ENCODE measurements around the gene CPNE6.
"Not testable (repeated sequence)": the region's sequence is repeated elsewhere in the genome, so short reads cannot be mapped to it uniquely, and the experiment has no call there.

Gene CPNE6

DNA sequence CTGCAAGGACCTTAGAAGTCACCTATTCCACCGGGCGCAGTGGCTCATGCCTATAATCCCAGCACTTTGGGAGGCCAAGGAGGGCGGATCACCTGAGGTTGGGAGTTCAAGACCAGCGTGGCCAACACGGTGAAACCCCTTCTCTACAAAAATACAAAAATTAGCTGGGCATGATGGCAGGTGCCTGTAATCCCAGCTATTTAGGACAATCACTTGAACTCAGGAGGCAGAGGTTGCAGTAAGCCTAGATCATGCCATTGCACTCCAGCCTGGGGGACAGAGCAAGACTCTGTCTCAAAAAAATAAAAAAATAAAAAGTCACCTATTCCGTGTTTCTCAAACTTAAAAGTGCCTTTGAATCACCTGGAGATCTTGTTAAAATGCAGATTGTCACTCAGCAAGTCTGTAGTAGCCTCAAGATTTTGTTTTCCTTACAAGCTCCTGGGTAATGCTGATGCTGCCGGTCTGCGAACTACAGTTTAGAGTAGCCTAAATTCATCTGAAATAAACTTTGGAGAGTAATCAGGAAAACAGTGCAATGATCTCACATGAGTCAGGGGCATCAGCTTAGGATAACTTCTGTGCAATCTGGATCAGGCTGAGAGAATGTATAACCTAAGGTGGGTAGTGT, 34.4 kb downstream of the CPNE6 start:
- not testable (repeated sequence) for DNase-seq (ENCODE audit: low read depth in 2 of 2)

DNA sequence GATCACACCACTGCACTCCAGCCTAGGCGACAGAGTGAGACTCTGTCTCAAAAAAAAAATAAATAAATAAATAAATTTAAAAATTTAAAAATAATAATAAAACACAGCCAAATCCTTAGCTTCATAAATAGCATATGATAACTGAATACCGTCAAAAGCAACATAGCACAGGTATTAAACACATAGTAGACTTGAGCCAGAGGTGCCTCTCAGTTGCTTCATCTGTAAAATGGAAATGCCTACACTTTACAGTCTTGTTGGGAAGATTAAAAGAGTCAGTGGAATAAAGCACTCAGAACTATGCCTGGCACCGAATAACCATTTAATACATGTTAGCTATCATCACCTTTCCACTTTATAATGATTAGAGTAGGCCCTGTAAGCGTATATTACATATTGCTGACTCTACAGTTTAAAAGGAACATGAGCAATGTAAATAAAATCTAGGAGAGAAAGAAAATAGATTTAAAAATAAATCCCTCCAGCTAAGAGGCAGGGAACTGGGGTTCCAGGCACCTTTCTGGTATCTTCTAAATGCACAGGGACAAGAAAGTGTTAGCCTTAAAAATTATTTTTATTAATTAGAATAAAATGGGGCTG, 35.4 kb downstream of the CPNE6 start:
- DNase-seq (ENCODE audit: low read depth in 2 of 2) = no peak

DNA sequence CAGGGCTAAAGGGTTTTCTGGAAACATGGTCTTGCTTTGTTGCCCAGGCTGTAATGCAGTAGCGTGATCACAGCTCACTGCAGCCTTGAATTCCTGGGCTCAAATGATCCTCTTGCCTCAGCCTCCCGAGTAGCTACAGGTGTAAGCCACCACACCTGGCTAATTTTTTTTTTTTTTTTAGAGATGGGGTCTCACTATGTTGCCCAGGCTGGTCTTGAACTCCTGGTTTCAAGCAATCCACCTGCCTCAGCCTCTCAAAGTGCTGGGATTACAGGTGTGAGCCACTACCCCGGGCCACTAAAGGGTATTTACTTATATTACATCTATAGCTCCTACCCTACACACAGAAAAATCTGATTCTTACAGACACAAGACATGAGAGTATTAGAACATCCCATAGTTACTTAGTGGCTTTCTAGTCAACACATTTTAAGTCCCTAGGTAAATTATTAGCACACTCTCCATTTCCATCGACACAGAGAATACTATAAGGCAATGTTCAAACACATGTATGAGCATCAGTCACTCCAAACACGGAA, 37.0 kb downstream of the CPNE6 start:
- no peak for DNase-seq (ENCODE audit: low read depth in 2 of 2)

DNA sequence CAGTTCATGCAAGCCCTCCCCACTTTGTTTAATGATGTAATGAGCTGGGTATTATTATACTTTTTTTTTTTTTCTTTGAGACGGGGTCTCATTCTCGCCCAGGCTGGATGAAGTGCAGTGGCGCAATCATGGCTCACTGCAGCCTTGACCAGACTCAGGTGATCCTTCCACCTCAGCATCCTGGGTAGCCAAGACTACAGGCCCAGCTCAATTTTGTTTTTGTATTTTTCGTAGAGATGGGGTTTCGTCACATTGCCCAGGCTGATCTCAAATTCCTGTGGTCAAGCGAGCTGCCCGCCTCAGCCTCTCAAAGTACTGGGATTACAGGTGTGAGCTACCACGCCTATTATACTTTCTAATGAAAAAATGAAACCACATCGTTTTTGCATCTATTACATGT, 38.7 kb downstream of the CPNE6 start:
- DNase-seq (ENCODE audit: low read depth in 2 of 2) = no peak

DNA sequence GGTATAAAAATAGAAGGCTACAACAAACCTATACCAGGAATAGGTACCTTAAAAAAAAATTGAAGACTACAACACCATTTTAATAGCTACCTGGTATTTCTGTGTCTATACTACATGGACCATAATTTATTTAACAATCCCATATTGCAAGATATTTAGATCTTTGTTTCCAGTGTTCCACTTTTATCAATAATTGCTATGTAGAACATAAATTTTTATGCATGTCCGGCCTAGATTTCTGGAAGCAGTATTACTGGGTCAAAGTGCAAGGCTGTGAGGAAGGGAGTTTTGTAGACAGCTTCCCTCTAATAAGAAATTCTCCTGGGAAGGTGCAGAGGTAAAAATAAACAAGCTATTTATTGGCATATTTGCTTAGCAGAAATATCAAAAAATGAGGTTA, 39.2 kb downstream of the CPNE6 start:
- DNase-seq (ENCODE audit: low read depth in 2 of 2) = no peak

DNA sequence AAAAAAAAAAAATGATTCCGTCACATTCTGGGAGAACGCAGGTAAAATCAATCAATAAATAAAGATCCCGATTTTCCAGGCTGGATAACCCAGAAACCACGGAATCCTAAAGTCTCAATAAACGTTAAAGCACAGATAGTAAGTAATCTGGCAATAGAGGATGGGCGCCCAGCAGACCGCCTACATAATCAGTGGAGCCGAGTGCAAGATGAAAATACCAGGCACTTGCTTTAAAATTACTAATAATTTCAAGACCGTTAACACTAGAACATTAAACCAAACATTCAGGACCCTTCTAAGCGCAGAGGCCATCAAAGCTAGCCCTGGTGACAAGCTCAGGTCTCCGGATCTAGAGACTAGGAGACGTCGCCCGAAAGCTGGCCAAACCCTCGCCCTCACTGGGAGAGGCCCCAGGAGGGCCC, 42.0 kb downstream of the CPNE6 start:
- no peak for DNase-seq (ENCODE audit: low read depth in 2 of 2)

DNA sequence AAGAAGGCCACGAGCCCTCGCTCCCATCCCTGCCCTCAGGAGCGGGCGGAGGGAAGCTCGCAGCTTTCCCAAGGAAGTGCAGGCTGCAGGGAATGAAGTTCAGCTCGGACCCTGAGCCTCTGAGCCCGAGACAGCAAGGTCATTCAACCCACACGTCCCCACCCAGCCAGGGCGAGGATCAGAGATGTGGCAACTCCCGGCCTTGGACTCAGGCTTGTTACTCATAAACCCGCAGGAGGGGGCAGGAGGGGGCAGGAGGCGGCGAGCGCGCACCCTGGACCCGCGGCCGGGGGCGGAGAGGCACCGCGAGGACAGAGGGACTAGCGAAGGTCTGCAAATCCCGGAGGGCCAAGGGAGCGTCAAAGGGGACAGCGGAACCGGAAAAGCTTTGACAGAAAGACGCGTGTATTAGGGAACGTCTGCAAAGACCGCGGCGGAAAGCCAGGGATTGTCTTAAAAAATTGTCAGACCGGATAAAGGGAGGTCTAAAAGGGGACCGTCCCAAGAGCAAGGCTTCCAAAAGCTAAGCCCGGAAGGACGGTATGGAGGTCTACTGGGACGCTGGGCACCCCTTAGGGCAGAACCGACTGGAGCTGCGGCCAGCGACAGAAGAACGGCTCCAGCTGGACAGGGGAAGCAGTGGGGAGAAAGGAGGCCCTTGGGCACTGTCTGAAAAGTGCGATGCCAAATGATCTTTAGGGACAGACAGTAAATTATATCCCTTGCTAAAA, 42.6 kb downstream of the CPNE6 start:
- DNase-seq (ENCODE audit: low read depth in 2 of 2) = peak; percentile 45 to 51

DNA sequence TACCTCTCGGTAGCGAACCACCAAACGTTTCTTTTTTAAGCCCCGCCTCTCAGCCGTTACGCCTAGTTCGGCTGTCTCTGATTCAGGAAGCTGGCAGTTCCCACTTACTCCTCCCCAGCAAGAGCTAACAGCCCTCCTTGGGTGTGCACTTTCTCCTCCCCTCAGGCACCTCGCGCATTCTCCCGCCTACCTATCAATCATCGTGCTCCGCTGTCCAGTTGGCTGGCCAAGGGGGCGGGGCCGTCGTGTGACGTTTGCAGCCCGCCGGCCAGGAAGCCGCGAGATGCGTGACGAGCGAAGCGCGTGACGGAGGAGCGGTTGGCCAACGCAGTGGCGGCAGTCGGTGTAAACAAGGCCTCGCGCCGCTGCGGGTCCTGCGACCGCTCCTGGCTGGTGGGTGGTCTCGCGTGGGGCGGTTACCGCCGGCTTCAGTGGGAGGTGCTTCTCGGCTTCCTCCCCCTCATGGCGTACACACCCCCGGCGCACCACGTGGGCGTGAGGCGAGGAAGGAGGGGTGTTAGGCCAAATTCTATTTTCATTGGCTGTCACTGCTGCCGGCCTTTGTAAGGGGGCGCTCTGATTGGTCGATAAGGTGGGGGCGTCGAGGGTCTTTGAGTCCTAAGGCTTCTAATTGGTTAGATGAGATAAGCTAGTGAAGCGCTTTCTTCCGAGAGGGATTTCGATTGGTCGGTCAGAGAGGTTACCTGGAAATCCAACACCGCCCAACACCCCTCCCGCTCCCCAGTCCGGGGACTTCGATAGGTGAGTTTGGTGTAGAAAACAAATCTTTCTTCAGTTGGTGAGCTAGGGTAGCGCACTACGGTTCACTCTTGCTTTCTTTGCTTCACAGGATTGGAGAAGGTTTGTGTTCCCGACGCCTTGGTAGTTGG, 43.4 kb downstream of the CPNE6 start, which contains the start of the genes DCAF11 and NRL:
TSS of gene DCAF11 (plus strand) at position 246 of the 890 bp plus-strand sequence. CDS start 818 bp downstream, outside the sequence.
TSS of gene NRL (minus strand) at position 418 of the 890 bp plus-strand sequence. CDS start 32,101 bp downstream, outside the sequence.
- peak; percentile 96 to 98 for DNase-seq (ENCODE audit: low read depth in 2 of 2)

DNA sequence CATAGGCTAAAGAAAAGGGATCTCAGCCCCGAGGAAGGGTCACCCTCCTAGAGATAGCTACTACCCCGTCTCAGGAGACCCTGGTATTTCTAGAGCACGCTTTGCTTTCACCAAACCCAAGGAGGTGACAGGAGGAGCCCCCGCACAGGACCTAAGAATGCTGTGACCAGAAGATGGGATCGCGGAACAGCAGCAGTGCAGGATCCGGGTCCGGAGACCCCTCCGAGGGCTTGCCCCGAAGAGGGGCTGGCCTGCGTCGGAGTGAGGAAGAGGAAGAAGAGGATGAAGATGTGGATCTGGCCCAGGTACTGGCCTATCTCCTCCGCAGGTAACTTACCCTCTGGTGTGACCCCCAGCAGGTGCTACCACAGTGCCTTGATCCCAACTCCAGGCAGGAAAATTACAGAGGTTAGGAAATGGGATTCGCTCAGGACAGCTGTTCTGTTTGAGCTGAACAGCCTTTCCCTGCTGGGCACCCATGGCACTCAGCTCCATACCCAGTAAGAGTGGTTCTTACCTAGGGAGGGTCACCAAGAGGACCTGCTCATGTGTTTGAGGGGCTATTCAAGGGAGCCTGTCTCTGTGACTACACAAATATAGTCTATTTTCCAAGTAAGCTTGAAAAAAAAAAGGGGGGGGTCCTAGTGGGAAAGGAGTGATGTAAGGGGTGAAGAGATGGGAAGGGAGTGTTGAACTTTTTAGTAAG, 44.2 kb downstream of the CPNE6 start:
- no peak for DNase-seq (ENCODE audit: low read depth in 2 of 2)

DNA sequence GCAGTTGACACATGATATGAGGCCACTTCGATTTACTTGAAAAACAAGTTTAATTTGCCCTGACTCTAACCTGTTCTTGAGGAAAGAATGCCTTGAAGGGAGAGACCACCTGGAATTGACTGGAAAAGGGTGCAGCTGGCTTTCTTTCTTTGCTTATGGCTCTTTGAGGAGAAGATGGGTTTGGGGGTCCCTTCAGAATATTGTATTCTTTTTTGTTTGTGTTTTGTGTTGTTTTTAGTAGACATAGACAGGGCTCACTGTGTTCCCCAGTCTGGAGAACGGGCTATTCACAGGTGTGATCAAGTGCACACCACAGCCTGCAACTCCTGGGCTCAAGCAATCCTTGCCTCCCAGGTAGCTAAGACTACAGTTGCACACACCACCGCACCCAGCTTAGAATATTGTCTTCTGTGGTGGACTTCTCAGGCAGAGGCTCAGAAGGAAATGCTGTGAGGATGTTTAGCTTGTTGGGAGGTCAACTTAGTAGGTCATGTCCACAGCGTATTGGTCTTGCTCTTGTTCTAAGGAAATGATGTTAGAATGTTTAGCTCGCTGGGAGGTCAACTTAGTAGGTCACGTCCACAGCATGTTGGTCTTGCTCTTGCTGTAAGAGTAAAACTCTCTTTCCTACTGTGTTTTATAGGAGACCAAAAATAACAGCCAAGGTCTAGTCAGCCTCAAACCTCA, 44.9 kb downstream of the CPNE6 start:
- no peak for DNase-seq (ENCODE audit: low read depth in 2 of 2)

DNA sequence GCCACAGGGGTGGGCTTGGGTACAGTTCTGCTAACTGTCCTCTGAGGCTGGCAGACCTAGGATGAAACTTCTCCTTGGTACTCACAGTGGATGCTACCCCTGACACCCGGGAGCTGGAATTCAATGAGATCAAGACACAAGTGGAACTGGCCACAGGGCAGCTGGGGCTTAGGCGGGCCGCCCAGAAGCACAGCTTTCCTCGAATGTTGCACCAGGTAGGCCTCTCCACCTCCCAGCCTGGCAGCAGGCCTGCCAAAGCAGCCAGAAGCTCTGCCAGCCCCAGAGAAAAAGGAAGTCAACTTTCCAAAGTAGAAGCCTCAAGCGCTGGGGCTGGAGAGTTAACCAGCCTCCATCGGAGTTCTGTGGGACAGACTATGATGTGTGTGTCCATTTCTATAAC, 45.8 kb downstream of the CPNE6 start:
- no peak for DNase-seq (ENCODE audit: low read depth in 2 of 2)

DNA sequence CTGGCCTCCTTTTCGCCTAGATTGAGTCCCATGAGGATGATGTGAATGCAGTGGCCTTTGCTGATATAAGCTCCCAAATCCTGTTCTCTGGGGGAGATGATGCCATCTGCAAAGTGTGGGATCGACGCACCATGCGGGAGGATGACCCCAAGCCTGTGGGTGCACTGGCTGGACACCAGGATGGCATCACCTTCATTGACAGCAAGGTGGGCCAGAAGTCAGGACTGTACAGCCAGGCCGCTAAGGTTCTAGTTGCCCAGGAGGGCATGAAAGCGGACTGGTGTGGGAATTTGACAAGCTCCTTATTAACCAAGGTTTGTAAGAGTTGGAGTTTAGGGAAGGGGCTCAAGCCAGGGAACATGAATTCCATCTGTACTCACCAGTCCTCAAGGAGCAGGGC, 48.3 kb downstream of the CPNE6 start:
- DNase-seq (ENCODE audit: low read depth in 2 of 2) = no peak

DNA sequence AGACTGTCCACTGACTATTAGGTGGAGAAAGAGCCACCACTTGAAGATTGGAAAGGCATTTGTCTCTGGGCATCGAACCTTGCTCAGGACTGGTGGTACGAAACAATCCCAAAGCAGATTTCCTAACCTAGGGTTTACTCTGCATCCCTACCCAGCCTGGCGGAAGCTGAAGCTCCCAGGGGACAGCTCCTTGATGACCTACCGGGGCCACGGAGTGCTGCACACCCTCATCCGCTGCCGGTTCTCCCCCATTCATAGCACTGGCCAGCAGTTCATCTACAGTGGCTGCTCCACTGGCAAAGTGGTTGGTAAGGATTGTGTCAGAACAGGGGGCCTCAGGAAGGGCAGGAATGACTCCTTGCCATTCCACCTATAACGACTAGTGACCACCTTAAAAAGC, 49.8 kb downstream of the CPNE6 start:
- no peak for DNase-seq (ENCODE audit: low read depth in 2 of 2)

DNA sequence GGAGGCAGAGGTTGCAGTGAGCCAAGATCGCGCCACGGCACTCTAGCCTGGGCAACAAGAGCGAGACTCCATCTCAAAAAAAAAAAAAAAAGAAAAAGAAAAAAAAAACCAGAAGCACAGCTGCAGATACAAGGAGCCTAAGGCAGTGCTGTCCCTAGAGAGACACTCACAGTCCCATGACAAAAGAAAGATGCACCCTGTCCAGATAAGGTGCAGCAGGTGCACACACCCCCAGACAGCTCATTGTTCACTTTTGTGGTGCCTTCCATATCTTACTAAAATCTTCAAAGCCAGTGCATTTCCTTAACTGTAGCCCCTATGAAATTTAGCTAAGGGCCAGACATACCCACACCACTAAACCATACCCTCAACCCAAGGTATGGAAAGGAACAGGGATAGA, 51.1 kb downstream of the CPNE6 start:
- no peak for DNase-seq (ENCODE audit: low read depth in 2 of 2)

DNA sequence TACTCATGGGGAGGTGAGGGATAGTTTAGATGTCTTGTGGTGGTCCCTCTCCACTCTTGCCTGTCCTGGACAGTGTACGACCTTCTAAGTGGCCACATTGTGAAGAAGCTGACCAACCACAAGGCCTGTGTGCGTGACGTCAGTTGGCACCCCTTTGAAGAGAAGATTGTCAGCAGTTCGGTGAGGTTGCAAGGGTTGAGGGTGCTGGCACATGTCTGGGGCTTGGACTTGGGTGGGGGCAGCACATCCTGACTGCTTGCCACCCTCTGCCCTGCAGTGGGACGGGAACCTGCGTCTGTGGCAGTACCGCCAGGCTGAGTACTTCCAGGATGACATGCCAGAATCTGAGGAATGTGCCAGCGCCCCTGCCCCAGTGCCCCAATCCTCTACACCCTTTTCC, 51.5 kb downstream of the CPNE6 start:
- no peak for DNase-seq (ENCODE audit: low read depth in 2 of 2)

DNA sequence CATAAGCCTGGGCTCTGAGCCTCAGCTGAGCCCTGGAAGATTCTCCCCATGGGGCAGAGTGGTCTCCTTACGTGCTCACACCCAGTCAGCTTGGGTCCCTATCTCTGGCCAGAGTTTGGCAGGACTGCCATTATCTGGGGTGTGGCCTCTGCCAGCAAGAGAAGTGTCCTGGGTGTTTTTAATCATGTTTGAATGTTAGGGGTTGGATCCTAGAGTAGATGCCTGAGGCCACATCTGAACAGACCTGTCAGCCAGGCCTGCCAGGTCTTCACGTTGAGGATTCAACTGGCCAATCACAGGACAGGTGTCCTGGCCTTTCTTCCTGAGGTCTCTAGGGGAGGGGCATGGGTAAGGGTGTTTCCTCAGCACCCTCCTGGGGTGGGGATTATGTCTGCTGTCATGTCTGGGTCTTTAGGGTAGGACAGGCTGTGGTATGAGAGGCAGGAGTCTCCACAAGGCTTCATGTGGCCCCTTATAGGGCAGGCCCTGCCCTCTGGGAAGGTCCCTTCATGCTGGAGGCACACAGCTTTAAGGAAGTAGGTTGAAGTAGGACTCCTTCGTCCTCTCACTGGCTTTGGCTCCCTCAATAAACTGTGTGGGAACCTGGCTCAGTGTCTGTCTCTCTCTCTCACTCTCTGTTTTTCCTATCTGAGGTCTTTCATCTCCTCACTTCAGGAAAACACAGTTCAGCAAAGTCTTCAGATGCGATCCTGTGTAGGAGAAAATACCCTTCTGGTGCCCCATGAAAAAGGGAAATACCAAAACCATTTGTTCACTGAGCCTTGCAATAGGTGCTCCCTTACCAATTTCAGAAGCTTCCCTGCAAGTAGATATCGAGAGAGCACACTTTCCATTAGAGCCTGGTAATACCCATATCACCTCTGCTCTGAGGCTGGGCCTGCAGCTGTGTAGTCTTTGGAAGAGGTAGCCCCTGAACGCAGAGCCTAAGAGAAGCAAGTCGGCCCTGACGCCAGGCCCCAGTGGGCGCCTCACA, 52.4 kb downstream of the CPNE6 start:
- no peak for DNase-seq (ENCODE audit: low read depth in 2 of 2)

DNA sequence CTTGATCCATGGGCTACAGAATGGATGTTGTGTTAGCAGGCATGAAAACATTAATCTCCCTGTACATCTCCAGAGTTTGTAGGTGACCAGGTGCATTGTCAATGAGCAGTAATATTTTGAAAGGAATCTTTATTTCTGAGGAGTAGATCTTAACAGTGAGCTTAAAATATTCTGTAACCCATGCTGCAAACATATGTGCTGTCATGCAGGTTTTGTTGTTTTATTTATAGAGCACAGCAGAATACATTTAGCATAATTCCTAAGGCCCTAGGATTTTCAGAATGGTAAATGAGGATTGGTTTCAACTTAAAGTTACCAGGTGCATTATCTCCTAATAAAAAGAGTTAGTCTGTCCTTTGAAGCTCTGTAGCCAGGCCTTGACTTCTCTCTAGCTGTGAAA, 55.6 kb downstream of the CPNE6 start:
- no peak for DNase-seq (ENCODE audit: low read depth in 2 of 2)

DNA sequence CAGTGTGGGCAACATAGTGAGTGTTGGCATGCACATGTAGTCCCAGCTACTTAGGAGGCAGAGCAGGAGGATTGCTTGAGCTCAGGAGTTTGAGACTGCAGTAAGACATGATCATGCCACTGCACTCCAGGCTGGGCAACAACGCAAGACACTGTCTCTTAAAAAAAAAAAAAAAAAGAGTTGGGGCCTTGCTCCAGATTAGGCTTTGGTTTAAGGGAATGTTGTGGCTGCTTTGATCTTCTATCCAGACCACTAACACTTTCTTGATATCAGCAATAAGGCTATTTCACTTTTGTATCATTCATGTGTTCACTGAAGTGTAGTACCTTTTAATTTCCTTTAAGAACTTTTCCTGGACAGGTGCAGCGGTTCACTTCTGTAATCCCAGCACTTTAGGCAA, 56.3 kb downstream of the CPNE6 start:
- no peak for DNase-seq (ENCODE audit: low read depth in 2 of 2)
